Uterus (tissue), 4 donors: ENCODE results near the gene RHAG. TPM values are rescaled to one million over a fixed set of nuclear protein-coding genes. Genes with fewer than 3 reads are reported as not detected.
"Not testable (repeated sequence)": the region's sequence is repeated elsewhere in the genome, so short reads cannot be mapped to it uniquely, and the experiment has no call there.

Experiments used
- DNase-seq, 2 donors: peaks; one replicate each; pipeline ENCODE4 v3.0.0-alpha.2; 2019 to 2020
- H3K27ac ChIP-seq, 2 donors: fragments of 200-600 bp; sonication (generic); 1 replicate in 1 of 2; 2 replicates in 1 of 2; pipeline ENCODE4 v1.5.1; 2016 to 2018
- H3K27me3 ChIP-seq, 2 donors: fragments of 200-600 bp; sonication (generic); one replicate each; pipeline ENCODE4 v1.5.1; 2018 to 2019; ENCODE audit warnings: control low read depth in 1 of 2
- H3K36me3 ChIP-seq, 2 donors: fragments of 200-600 bp; sonication (generic); one replicate each; pipeline ENCODE4 v1.5.1; 2019; ENCODE audit warnings: control low read depth in 1 of 2
- H3K4me1 ChIP-seq, 2 donors: fragments of 200-600 bp; sonication (generic); one replicate each; pipeline ENCODE4 v1.5.1; 2018 to 2019; ENCODE audit warnings: control low read depth in 1 of 2
- H3K4me3 ChIP-seq, 2 donors: fragments of 200-600 bp; sonication (generic); 1 replicate in 1 of 2; 2 replicates in 1 of 2; pipeline ENCODE4 v1.5.1; 2018 to 2019; ENCODE audit warnings: mild to moderate bottlenecking in 1 of 2
- H3K9me3 ChIP-seq, 2 donors: fragments of 200-600 bp; sonication (generic); one replicate each; pipeline ENCODE4 v1.5.1; 2019; ENCODE audit warnings: control low read depth in 1 of 2
- CTCF ChIP-seq, 4 experiments: fragments of 200-600 bp in 2 of 4; fragments of 450-650 bp in 2 of 4; sonication (generic) in 2 of 4; IDR thresholded peaks; one replicate each; pipeline ENCODE4 v1.5.1; 2016 to 2019; ENCODE audit warnings: antibody characterized with exemption in 4 of 4, mild to moderate bottlenecking in 2 of 4, moderate library complexity in 1 of 4
- POLR2A ChIP-seq, 2 donors: fragments of 450-650 bp; IDR thresholded peaks; one replicate each; pipeline ENCODE4 v1.6.1; 2016; ENCODE audit warnings: antibody characterized with exemption in 2 of 2, mild to moderate bottlenecking in 1 of 2, moderate library complexity in 1 of 2
- intact Hi-C: fragments of 100-400 bp; cut with DNase I; formaldehyde crosslinking; loops from one replicate; pipeline ENCODE4 v1.15.1; 2023; ENCODE audit warnings: low total_unique reads
- total RNA-seq, 4 donors: library from RNA; depleted of rRNA in 3 of 4; stranded (reverse); fragments of >200 nt in 3 of 4; gene quantifications; one replicate each; pipeline versions ENCODE4 v1.1.0 to v1.2.4, GENCODE V29; 2014 to 2023
- donor health status: DM: yes; HTN: yes; CAD: no.

Gene RHAG
- total RNA-seq, 4 donors from 2014 or later, result 3.2 TPM; not detected in 3

- peaks cover 0 to 2% of the 10 kb centered on the region in 2 donors for H3K9me3 ChIP-seq
- TF ChIP-seq CTCF (IDR thresholded peaks at IDR 0.05), result no peak
- no peak for TF ChIP-seq POLR2A (IDR thresholded peaks at IDR 0.05)
- H3K4me1 ChIP-seq, result no peaks in the 10 kb centered on the region
- intact Hi-C loops, result no loop called here
- H3K27me3 ChIP-seq, result no peaks in the 10 kb centered on the region
- no peak overlapping the region for H3K4me3 ChIP-seq
- H3K36me3 ChIP-seq, result no peaks in the 10 kb centered on the region
- H3K27ac ChIP-seq, result no peak overlapping the region
- DNase-seq, result no peak
Measured at GRCh38 chr6:49666930-49667757, 30.5 kb upstream of the RHAG start.

- H3K9me3 ChIP-seq, result no peaks in the 10 kb centered on the region
- intact Hi-C loops, result no loop called here
- H3K4me3 ChIP-seq, result no peak overlapping the region
- H3K4me1 ChIP-seq, result no peaks in the 10 kb centered on the region
- no peak for DNase-seq
- H3K27me3 ChIP-seq, result no peaks in the 10 kb centered on the region
- no peak overlapping the region for H3K27ac ChIP-seq
- no peaks in the 10 kb centered on the region for H3K36me3 ChIP-seq
- TF ChIP-seq CTCF (IDR thresholded peaks at IDR 0.05), result no peak
Measured at GRCh38 chr6:49666480-49666879, 29.8 kb upstream of the RHAG start.

- TF ChIP-seq POLR2A (IDR thresholded peaks at IDR 0.05) (no peak), CTCF (IDR thresholded peaks at IDR 0.05) (no peak)
- Histone ChIP-seq H3K27me3 (no peaks in the 10 kb centered on the region), H3K4me1 (no peaks in the 10 kb centered on the region), H3K27ac (no peak overlapping the region), H3K4me3 (no peak overlapping the region), H3K9me3 (no peaks in the 10 kb centered on the region), H3K36me3 (no peaks in the 10 kb centered on the region)
- DNase-seq, result no peak
- intact Hi-C loops, result no loop called here
Measured at GRCh38 chr6:49664817-49665216, 28.2 kb upstream of the RHAG start.

- DNase-seq, H3K4me3 ChIP-seq, intact Hi-C loops, H3K36me3 ChIP-seq, H3K4me1 ChIP-seq, H3K27me3 ChIP-seq, H3K9me3 ChIP-seq, H3K27ac ChIP-seq: not testable (repeated sequence)
Measured at GRCh38 chr6:49664054-49664453, 27.4 kb upstream of the RHAG start.

GRCh38 chr6:49662892-49663261 lies 26.2 kb upstream of the RHAG start:
- Histone ChIP-seq H3K4me3 (no peak overlapping the region), H3K9me3 (no peaks in the 10 kb centered on the region), H3K4me1 (no peaks in the 10 kb centered on the region), H3K36me3 (no peaks in the 10 kb centered on the region), H3K27me3 (no peaks in the 10 kb centered on the region), H3K27ac (no peak overlapping the region)
- DNase-seq, result no peak
- intact Hi-C loops, result no loop called here
- TF ChIP-seq POLR2A (IDR thresholded peaks at IDR 0.05) (no peak), CTCF (IDR thresholded peaks at IDR 0.05) (no peak)
